Measurements from ENCODE around the gene USF3. TPM values are rescaled to one million over a fixed set of nuclear protein-coding genes. Genes with fewer than 3 reads are reported as not detected.

Gene USF3
- total and polyA plus RNA-seq, 9 of the 15 experiments (the other 6 are each of a cell fraction or from before 2014, with no cell fraction given): 1.4 to 6.9 (median 3.1) TPM

GRCh38 chr3:113678773-113679172 lies 17.7 kb downstream of the USF3 start:
- Histone ChIP-seq H3K9ac (ENCODE audit: insufficient read depth in 1 of 2, low read depth in 2 of 2, low read length in 2 of 2) (no peak overlapping the region), H3K4me2 (ENCODE audit: insufficient read depth, low read length) (no peak overlapping the region), H3K4me1 (replicated peaks in 1 of 2; ENCODE audit: control insufficient read depth in 2 of 2, insufficient read depth in 2 of 2, low read length in 2 of 2) (no peaks in the 10 kb centered on the region), H3K9me1 (ENCODE audit: control insufficient read depth, insufficient read depth, low read length) (no peaks in the 10 kb centered on the region), H3K9me3 (replicated peaks; ENCODE audit: control insufficient read depth, insufficient read depth, low read depth, low read length) (no peaks in the 10 kb centered on the region), H2AFZ (ENCODE audit: low read depth, low read length) (no peak overlapping the region), H3K27ac (ENCODE audit: extremely low read depth, low read depth, low read length) (no peak overlapping the region), H3K36me3 (ENCODE audit: control insufficient read depth, insufficient read depth, low read length) (no peaks in the 10 kb centered on the region), H3K4me3 (no peak overlapping the region), H4K20me1 (replicated peaks; ENCODE audit: control insufficient read depth, insufficient read depth, low read length) (no peaks in the 10 kb centered on the region), H3K79me2 (ENCODE audit: control insufficient read depth, insufficient read depth, low read length) (no peaks in the 10 kb centered on the region), H3K27me3 (ENCODE audit: control insufficient read depth in 2 of 2, insufficient read depth in 2 of 2, low read length in 2 of 2) (no peaks in the 10 kb centered on the region)
- BruUV-seq (replicated peaks): no TSS peak
- ATAC-seq: no peak
- in situ Hi-C loops (cut with MboI): no loop called here
- intact Hi-C loops (cut with micrococcal nuclease): no loop called here
- no peak for DNase-seq (ENCODE audit: extremely low read depth in 1 of 4, low spot score in 3 of 4)
- CTCF ChIA-PET (ENCODE audit: low intra/inter-chr PET ratio): no interaction called here
- FAIRE-seq: no peak
- WGBS (ENCODE audit: insufficient coverage, low coverage, missing lambda C conversion rate): 67% methylated on average over 1 of the region's 4 CpGs
- TF ChIP-seq ZNF175 (CRISPR knock-in tag; IDR thresholded peaks at IDR 0.05; ENCODE audit: low read depth): no peak
- TF ChIP-seq ZNF121 (CRISPR knock-in tag; conservative IDR thresholded peaks at IDR 0.05): peak; percentile 58; the same call in 1 of the 2 replicates
- no peak for TF ChIP-seq RBM17 (IDR thresholded peaks at IDR 0.05; ENCODE audit: borderline replicate concordance, low read depth, low read length)
- POLR2A ChIA-PET: no interaction called here

DNA sequence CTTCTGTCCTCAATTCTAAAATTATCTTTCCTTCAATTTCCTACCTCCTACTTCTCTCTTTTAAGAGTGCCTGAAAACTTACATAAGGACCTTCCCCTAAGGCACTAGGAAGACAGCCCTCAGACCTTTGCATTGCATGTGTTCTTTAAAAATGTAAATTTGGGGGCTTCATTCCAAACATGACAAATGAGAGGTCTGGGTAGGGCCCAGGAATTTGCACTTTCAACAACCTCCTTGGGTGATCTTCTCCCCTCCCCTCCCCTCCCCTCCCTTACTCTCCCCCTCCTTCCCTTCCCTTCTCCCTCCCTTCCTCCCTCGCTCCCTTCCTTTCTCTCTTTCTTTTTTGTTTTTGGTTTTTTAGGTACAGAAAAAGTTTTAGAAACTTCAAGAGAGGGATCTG lies 18.7 kb downstream of the USF3 start:
- ChIA-PET CTCF (ENCODE audit: low intra/inter-chr PET ratio) (no interaction called here), POLR2A (no interaction called here)
- Histone ChIP-seq H4K20me1 (replicated peaks; ENCODE audit: control insufficient read depth, insufficient read depth, low read length) (no peaks in the 10 kb centered on the region), H3K27me3 (ENCODE audit: control insufficient read depth in 2 of 2, insufficient read depth in 2 of 2, low read length in 2 of 2) (no peaks in the 10 kb centered on the region), H3K4me2 (ENCODE audit: insufficient read depth, low read length) (no peak overlapping the region), H2AFZ (ENCODE audit: low read depth, low read length) (no peak overlapping the region), H3K4me1 (replicated peaks in 1 of 2; ENCODE audit: control insufficient read depth in 2 of 2, insufficient read depth in 2 of 2, low read length in 2 of 2) (no peaks in the 10 kb centered on the region), H3K9me3 (replicated peaks; ENCODE audit: control insufficient read depth, insufficient read depth, low read depth, low read length) (no peaks in the 10 kb centered on the region), H3K36me3 (ENCODE audit: control insufficient read depth, insufficient read depth, low read length) (no peaks in the 10 kb centered on the region), H3K9me1 (ENCODE audit: control insufficient read depth, insufficient read depth, low read length) (no peaks in the 10 kb centered on the region), H3K9ac (ENCODE audit: insufficient read depth in 1 of 2, low read depth in 2 of 2, low read length in 2 of 2) (no peak overlapping the region), H3K79me2 (ENCODE audit: control insufficient read depth, insufficient read depth, low read length) (no peaks in the 10 kb centered on the region), H3K27ac (ENCODE audit: extremely low read depth, low read depth, low read length) (no peak overlapping the region), H3K4me3 (no peak overlapping the region)
- DNase-seq (ENCODE audit: extremely low read depth in 1 of 4, low spot score in 3 of 4): no peak
- no CpG with 5 or more reads among the region's 1 CpG for WGBS (ENCODE audit: insufficient coverage, low coverage, missing lambda C conversion rate)
- in situ Hi-C loops (cut with MboI): no loop called here
- no peak for FAIRE-seq
- no TSS peak for BruUV-seq (replicated peaks)
- TF ChIP-seq, protein P1, sequence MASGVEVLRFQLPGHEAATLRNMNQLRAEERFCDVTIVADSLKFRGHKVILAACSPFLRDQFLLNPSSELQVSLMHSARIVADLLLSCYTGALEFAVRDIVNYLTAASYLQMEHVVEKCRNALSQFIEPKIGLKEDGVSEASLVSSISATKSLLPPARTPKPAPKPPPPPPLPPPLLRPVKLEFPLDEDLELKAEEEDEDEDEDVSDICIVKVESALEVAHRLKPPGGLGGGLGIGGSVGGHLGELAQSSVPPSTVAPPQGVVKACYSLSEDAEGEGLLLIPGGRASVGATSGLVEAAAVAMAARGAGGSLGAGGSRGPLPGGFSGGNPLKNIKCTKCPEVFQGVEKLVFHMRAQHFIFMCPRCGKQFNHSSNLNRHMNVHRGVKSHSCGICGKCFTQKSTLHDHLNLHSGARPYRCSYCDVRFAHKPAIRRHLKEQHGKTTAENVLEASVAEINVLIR (CRISPR knock-in tag; IDR thresholded peaks at IDR 0.05): no peak
- TF ChIP-seq, protein P2, sequence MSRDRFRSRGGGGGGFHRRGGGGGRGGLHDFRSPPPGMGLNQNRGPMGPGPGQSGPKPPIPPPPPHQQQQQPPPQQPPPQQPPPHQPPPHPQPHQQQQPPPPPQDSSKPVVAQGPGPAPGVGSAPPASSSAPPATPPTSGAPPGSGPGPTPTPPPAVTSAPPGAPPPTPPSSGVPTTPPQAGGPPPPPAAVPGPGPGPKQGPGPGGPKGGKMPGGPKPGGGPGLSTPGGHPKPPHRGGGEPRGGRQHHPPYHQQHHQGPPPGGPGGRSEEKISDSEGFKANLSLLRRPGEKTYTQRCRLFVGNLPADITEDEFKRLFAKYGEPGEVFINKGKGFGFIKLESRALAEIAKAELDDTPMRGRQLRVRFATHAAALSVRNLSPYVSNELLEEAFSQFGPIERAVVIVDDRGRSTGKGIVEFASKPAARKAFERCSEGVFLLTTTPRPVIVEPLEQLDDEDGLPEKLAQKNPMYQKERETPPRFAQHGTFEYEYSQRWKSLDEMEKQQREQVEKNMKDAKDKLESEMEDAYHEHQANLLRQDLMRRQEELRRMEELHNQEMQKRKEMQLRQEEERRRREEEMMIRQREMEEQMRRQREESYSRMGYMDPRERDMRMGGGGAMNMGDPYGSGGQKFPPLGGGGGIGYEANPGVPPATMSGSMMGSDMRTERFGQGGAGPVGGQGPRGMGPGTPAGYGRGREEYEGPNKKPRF (IDR thresholded peaks at IDR 0.05; ENCODE audit: low read depth, low read length): no peak
- TF ChIP-seq ZNF408 (CRISPR knock-in tag; IDR thresholded peaks at IDR 0.05; ENCODE audit: low read depth): no peak
- no peak for TF ChIP-seq SREBF1 (IDR thresholded peaks at IDR 0.05; ENCODE audit: borderline replicate concordance, low read depth, low read length)
- intact Hi-C loops (cut with micrococcal nuclease): no loop called here
- ATAC-seq: no peak
